ENCODE measurements around the gene POLR1D. TPM values are rescaled to one million over a fixed set of nuclear protein-coding genes. Genes with fewer than 3 reads are reported as not detected.

The POLR1D gene
- total RNA-seq, 1 donor, result 88.1 TPM

GRCh38 chr13:27587095-27587746 lies 34.5 kb upstream of the POLR1D start:
- no peak for TF ChIP-seq CTCF (IDR thresholded peaks at IDR 0.05; ENCODE audit: insufficient read depth, low read length)
- H3K4me3 ChIP-seq (ENCODE audit: low read depth, low read length), result no peak overlapping the region

DNA sequence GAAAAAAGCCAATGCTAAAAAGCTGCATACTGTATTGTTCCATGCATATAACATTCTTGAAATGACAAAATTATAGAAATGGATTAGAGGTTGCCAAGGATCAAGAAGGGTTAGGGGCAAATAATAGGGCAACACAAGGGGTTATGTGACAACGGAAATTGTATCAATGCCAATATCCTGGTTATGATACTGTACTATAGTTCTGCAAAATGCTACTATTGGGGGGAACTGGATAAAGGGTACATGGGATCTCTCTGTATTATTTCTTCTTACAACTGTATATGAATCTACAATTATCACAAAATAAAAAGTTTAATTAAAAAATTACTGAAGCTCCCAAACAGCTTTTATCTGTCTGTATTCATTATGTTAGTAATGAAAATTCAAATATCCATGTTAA lies 33.3 kb upstream of the POLR1D start:
- TF ChIP-seq CTCF (IDR thresholded peaks at IDR 0.05; ENCODE audit: insufficient read depth, low read length), result no peak
- DNase-seq (ENCODE audit: low read depth), result no peak
- no peak overlapping the region for H3K4me3 ChIP-seq (ENCODE audit: low read depth, low read length)

More at GRCh38 chr13:27587095-27587746, 34.5 kb upstream of the POLR1D start:
- no peak for DNase-seq (ENCODE audit: low read depth)

GRCh38 chr13:27592865-27593264 lies 28.8 kb upstream of the POLR1D start:
- no peak for DNase-seq (ENCODE audit: low read depth)
- H3K4me3 ChIP-seq (ENCODE audit: low read depth, low read length), result no peak overlapping the region
- TF ChIP-seq CTCF (IDR thresholded peaks at IDR 0.05; ENCODE audit: insufficient read depth, low read length), result no peak

GRCh38 chr13:27593267-27593666 lies 28.4 kb upstream of the POLR1D start:
- DNase-seq (ENCODE audit: low read depth), result no peak
- TF ChIP-seq CTCF (IDR thresholded peaks at IDR 0.05; ENCODE audit: insufficient read depth, low read length), result no peak
- H3K4me3 ChIP-seq (ENCODE audit: low read depth, low read length), result no peak overlapping the region

DNA sequence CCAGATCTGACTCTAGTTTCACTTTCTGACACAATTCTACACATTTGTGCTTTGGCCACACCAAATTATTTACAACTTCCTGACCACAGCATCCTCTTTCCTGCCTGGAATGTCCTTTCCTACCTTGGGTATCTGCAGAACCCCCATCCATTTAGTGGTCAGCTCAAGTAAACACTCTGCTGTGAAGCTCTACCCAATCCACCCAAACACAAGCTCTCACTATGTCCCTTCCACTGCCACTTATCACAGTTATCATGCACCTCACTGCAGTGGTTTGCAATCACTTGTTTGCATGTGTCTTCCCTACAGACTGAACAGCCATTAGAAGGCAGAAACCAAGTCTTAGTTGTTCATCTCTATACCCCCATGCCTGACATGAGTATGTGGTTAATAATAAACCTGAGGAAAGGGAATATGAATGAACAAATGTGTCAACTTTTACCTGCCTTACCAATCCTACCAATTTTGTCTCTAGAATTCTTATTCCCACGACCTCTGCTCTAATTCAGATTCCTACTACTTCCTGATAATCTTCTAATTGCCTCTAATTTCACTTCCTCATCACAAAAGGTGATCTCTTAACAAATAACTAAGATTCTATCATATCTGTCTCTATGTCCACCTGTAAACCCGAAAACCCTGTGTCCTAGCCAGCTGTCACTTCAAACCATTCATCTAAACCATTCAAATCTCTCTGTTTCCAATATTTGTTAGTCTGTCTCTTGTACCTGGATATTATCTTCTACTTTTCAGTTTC lies 26.5 kb upstream of the POLR1D start:
- DNase-seq (ENCODE audit: low read depth), result no peak
- TF ChIP-seq CTCF (IDR thresholded peaks at IDR 0.05; ENCODE audit: insufficient read depth, low read length), result no peak
- H3K4me3 ChIP-seq (ENCODE audit: low read depth, low read length), result no peak overlapping the region

DNA sequence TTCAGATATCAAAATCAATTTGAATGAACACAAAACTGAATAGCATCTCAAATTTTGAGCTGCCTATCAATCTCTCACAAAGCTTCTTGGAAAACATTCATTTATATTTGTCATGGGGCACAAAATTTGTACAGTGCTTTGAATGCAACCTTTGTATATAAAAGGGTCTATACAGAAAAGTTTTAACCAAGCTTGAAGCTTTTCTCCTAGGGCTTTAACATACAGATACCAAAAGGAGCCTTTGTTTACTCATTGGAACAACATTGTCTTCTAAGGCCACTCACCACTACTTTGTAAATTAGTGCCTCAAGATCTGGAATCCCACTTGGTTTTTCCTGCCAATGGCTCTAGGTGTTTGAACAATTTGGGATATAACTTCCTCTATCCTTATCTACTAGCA lies 22.6 kb upstream of the POLR1D start:
- no peak for TF ChIP-seq CTCF (IDR thresholded peaks at IDR 0.05; ENCODE audit: insufficient read depth, low read length)
- no peak for DNase-seq (ENCODE audit: low read depth)
- H3K4me3 ChIP-seq (ENCODE audit: low read depth, low read length), result no peak overlapping the region

Measured in fibroblast of the aortic adventitia (primary cell).